ENCODE data around the gene SYNDIG1. TPM values are rescaled to one million over a fixed set of nuclear protein-coding genes. Genes with fewer than 3 reads are reported as not detected.

Gene SYNDIG1
- total RNA-seq, 1 donor from 2014 or later, result 5.7 TPM

- Histone ChIP-seq H3K27me3 (ENCODE audit: insufficient read depth, low read length) (no peaks in the 10 kb centered on the region), H4K20me1 (ENCODE audit: insufficient read depth, low read length) (no peaks in the 10 kb centered on the region), H3K4me2 (ENCODE audit: low read length) (no peak overlapping the region), H3K27ac (ENCODE audit: low read depth, low read length) (no peak overlapping the region), H3K9me3 (ENCODE audit: insufficient read depth, low read depth, low read length) (no peaks in the 10 kb centered on the region), H3K4me3 (ENCODE audit: insufficient read depth, low read depth, low read length) (no peak overlapping the region), H3K9ac (ENCODE audit: low read length) (no peak overlapping the region), H3K4me1 (ENCODE audit: insufficient read depth, low read length) (peaks cover 17% of the 10 kb centered on the region), H3K36me3 (ENCODE audit: insufficient read depth, low read length) (no peaks in the 10 kb centered on the region), H3K79me2 (ENCODE audit: insufficient read depth, low read length) (no peaks in the 10 kb centered on the region), H2AFZ (ENCODE audit: low read depth, low read length) (no peak overlapping the region)
- FAIRE-seq (no peak), DNase-seq (ENCODE audit: low read depth) (no peak)
- peaks cover 9% of the 10 kb centered on the region for H3K9me3 Mint-ChIP-seq (ENCODE audit: unreplicated experiment)
- H3K27me3 Mint-ChIP-seq (ENCODE audit: low read depth, unreplicated experiment), result peaks cover 2% of the 10 kb centered on the region
- peaks cover 7% of the 10 kb centered on the region for H3K36me3 Mint-ChIP-seq (ENCODE audit: low read depth, unreplicated experiment)
- no peak overlapping the region for H3K27ac Mint-ChIP-seq (ENCODE audit: unreplicated experiment)
- peaks cover 13% of the 10 kb centered on the region for H3K4me1 Mint-ChIP-seq (ENCODE audit: low read depth, unreplicated experiment)
- no peak overlapping the region for H3K4me3 Mint-ChIP-seq (ENCODE audit: unreplicated experiment)
- TF ChIP-seq CTCF (IDR thresholded peaks at IDR 0.05; ENCODE audit: insufficient read depth, low read depth, low read length) (no peak), EZH2 (IDR thresholded peaks at IDR 0.05; ENCODE audit: insufficient read depth, low read length) (no peak)
These were observed 160.2 kb downstream of the SYNDIG1 start for GRCh38 chr20:24629668-24630067.

- DNase-seq (ENCODE audit: low read depth) (no peak), FAIRE-seq (no peak)
- TF ChIP-seq EZH2 (IDR thresholded peaks at IDR 0.05; ENCODE audit: insufficient read depth, low read length), result no peak
- TF ChIP-seq CTCF (IDR thresholded peaks at IDR 0.05; ENCODE audit: insufficient read depth, low read depth, low read length), result no peak
These were observed 161.2 kb downstream of the SYNDIG1 start for GRCh38 chr20:24630486-24631172.

GRCh38 chr20:24631173-24631505 is 161.7 kb downstream of the SYNDIG1 start:
- peaks cover 2% of the 10 kb centered on the region for H3K27me3 Mint-ChIP-seq (ENCODE audit: low read depth, unreplicated experiment)
- no peaks in the 10 kb centered on the region for H4K20me1 ChIP-seq (ENCODE audit: insufficient read depth, low read length)
- peaks cover 6% of the 10 kb centered on the region for H3K9me3 Mint-ChIP-seq (ENCODE audit: unreplicated experiment)
- H2AFZ ChIP-seq (ENCODE audit: low read depth, low read length), result no peak overlapping the region
- H3K79me2 ChIP-seq (ENCODE audit: insufficient read depth, low read length), result no peaks in the 10 kb centered on the region
- no peak overlapping the region for H3K4me3 Mint-ChIP-seq (ENCODE audit: unreplicated experiment)
- FAIRE-seq (no peak), DNase-seq (ENCODE audit: low read depth) (no peak)
- no peaks in the 10 kb centered on the region for H3K36me3 ChIP-seq (ENCODE audit: insufficient read depth, low read length)
- no peak overlapping the region for H3K4me3 ChIP-seq (ENCODE audit: insufficient read depth, low read depth, low read length)
- peaks cover 24% of the 10 kb centered on the region for H3K4me1 ChIP-seq (ENCODE audit: insufficient read depth, low read length)
- H3K27me3 ChIP-seq (ENCODE audit: insufficient read depth, low read length), result no peaks in the 10 kb centered on the region
- H3K36me3 Mint-ChIP-seq (ENCODE audit: low read depth, unreplicated experiment), result peaks cover 7% of the 10 kb centered on the region
- peaks cover 22% of the 10 kb centered on the region for H3K4me1 Mint-ChIP-seq (ENCODE audit: low read depth, unreplicated experiment)
- peak overlapping the region; percentile 34 for H3K27ac Mint-ChIP-seq (ENCODE audit: unreplicated experiment)
- no peaks in the 10 kb centered on the region for H3K9me3 ChIP-seq (ENCODE audit: insufficient read depth, low read depth, low read length)
- TF ChIP-seq EZH2 (IDR thresholded peaks at IDR 0.05; ENCODE audit: insufficient read depth, low read length) (no peak), CTCF (IDR thresholded peaks at IDR 0.05; ENCODE audit: insufficient read depth, low read depth, low read length) (no peak)
- H3K9ac ChIP-seq (ENCODE audit: low read length), result no peak overlapping the region
- no peak overlapping the region for H3K27ac ChIP-seq (ENCODE audit: low read depth, low read length)
- H3K4me2 ChIP-seq (ENCODE audit: low read length), result no peak overlapping the region

More at GRCh38 chr20:24630486-24631172, 161.2 kb downstream of the SYNDIG1 start:
- H3K4me1 ChIP-seq (ENCODE audit: insufficient read depth, low read length), result peaks cover 24% of the 10 kb centered on the region
- no peaks in the 10 kb centered on the region for H3K27me3 ChIP-seq (ENCODE audit: insufficient read depth, low read length)
- no peak overlapping the region for H3K27ac ChIP-seq (ENCODE audit: low read depth, low read length)
- no peak overlapping the region for H3K27ac Mint-ChIP-seq (ENCODE audit: unreplicated experiment)
- H4K20me1 ChIP-seq (ENCODE audit: insufficient read depth, low read length), result no peaks in the 10 kb centered on the region
- H3K36me3 ChIP-seq (ENCODE audit: insufficient read depth, low read length), result no peaks in the 10 kb centered on the region
- H3K9ac ChIP-seq (ENCODE audit: low read length), result no peak overlapping the region
- H3K4me2 ChIP-seq (ENCODE audit: low read length), result no peak overlapping the region
- H3K27me3 Mint-ChIP-seq (ENCODE audit: low read depth, unreplicated experiment), result peaks cover 2% of the 10 kb centered on the region
- H2AFZ ChIP-seq (ENCODE audit: low read depth, low read length), result no peak overlapping the region
- H3K9me3 ChIP-seq (ENCODE audit: insufficient read depth, low read depth, low read length), result no peaks in the 10 kb centered on the region
- H3K79me2 ChIP-seq (ENCODE audit: insufficient read depth, low read length), result no peaks in the 10 kb centered on the region
- H3K4me1 Mint-ChIP-seq (ENCODE audit: low read depth, unreplicated experiment), result peaks cover 21% of the 10 kb centered on the region
- peaks cover 6% of the 10 kb centered on the region for H3K9me3 Mint-ChIP-seq (ENCODE audit: unreplicated experiment)
- H3K36me3 Mint-ChIP-seq (ENCODE audit: low read depth, unreplicated experiment), result peaks cover 7% of the 10 kb centered on the region
- no peak overlapping the region for H3K4me3 Mint-ChIP-seq (ENCODE audit: unreplicated experiment)
- H3K4me3 ChIP-seq (ENCODE audit: insufficient read depth, low read depth, low read length), result no peak overlapping the region

All from astrocyte (in vitro differentiated cells and primary cell).